ENCODE measurements around the gene TMBIM6.
A peak's percentile ranks its signal among the peaks of the same experiment; 100 is the strongest.
"Not testable (repeated sequence)": the region's sequence is repeated elsewhere in the genome, so short reads cannot be mapped to it uniquely, and the experiment has no call there.

The TMBIM6 gene

DNA sequence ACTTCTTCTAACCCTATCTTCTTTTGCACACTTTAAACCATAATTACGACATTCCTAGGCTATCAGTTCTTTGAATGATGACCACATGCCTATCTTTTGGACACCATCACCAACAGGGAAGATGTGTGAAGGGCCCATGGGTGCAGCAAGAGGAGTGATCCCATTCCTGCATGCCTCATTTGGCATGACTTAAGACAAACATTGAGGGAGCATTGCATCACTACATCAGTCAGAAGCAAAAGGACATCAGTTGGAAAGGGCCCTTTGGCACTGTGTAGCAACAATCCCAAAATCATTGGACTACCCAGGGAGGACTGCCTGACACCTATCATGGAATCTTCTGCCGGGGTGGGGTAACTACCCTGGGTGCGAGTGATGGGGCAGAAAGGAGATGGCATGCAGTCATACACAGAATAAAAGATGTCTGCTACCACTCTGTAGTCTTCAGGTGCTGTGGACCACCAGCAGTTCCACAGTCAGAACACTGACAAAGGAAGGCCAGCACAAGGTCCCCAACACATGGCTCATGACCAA is 10.7 kb upstream of the TMBIM6 start:
- DNase-seq, result no peak

DNA sequence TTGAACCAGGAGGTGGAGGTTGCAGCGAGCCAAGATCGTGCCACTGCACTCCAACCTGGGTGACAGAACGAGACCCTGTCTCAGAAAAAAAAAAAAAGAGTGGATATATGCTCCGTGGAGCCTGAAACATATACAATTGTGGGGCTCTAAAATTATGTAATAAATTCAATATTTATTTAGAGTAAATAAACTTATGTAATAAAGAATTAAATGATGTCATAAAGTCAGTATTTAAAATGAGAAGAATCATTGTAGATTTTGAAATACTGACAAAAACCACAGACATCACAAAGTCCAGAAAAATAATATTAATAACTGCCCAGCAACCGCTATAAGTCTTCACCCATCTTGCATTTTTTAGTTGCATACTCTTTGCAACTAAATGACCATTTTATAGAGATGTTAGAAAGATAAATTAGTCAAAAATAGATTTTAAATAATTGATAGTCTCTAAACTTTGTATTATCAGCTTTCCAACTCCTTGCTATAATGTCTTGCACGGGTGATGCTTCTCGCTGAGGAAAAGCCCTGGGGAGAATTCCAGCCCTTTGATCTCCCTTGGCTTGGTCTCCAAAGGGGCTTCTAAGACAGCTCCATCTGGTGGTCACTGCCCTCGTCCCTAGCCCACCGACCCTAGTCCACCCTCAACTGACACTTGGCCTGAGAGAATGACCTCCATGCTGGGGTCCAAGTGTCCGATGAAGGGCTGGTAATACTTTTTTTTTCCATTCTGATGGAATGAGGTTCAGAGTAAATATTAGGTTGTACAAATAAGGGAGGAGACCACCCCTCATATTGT is 7.9 kb upstream of the TMBIM6 start:
- no peak for DNase-seq

DNA sequence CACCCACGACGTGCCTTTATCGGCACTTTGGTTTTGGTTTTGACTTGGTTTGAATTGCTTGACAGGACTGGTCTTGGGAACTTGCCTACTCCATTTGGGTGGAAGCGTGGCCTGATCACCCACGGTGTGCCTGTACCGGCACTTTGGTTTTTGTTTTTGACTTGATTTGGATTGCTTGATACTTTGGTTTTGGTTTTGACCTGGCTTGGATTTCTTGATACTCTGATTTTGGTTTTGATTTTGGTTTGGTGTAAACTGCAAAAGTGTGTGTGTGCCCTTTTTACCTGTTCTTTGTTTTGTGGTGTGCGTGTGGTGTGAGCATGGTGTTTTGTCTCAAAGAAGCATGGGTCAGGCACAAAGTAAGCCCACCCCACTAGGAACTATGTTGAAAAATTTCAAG is 6.5 kb upstream of the TMBIM6 start:
- not testable (repeated sequence) for DNase-seq

DNA sequence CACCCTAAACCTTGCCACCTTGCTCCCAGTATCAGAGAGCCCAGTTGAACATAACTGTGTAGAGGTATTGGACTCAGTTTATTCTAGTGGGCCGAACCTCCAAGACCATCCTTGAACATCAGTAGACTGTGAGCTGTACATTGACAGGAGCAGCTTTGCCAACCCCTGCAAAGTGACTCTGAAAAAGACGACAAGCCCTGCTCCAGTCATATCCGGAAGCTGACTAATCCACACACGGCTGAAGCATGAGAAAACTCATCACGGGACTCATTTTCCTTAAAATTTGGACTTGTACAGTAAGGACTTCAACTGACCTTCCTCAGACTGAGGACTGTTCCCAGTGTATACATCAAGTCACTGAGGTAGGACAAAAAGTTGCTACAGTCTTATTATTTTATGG is 2.6 kb upstream of the TMBIM6 start:
- not testable (repeated sequence) for DNase-seq

DNA sequence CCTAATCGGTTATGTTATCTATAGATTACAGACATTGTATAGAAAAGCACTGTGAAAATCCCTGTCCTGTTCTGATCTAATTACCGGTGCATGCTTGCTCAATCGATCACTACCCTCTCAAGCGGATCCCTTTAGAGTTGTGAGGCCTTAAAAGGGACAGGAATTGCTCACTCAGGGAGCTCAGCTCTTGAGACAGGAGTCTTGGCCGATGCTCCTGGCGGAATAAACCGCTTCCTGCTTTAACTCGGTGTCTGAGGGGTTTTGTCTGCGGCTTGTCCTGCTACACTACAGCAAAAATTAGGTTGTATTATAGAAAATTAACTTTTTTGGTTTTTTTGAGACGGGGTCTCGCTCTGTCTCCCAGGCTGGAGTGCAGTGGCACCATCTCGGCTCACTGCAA is 1.1 kb upstream of the TMBIM6 start:
- not testable (repeated sequence) for DNase-seq

DNA sequence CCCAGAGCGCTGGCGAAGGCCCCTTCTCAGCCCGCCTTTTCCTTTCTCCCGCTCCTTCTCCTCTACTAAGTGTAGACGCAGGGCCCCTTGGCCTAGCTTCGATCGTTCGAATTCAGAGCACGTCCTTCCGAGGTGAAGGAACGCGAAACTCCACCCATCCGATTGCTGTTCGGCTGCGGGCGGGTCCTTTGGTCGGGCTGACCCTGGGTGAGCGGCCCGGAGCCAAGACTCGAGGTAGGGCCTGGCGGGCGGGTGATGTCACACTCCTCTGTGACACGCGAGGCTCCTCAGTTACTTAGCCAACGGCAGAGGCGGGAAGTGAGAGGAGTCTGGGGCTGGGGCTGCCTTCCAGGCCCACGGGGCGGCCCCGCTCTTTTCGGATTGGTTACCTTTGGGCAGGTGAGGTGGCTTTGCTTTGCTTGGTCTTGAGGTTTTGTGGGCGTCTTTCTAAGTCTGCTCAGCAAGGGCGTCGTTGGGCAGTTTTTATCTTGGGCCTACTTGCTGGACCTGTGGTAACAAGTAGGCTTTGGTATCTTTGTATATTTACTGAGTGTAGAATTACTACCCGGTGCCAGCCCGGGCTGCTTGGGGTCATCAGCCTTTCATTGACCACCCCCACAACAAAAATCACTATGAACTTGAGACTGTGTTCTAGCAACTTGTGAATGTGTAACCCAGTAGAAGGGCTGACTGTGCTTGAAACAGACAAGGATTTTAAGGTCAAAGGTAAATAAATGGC is 694 bp downstream of the TMBIM6 start:
- DNase-seq, result peak; percentile 69 to 72 (median 70)

DNA sequence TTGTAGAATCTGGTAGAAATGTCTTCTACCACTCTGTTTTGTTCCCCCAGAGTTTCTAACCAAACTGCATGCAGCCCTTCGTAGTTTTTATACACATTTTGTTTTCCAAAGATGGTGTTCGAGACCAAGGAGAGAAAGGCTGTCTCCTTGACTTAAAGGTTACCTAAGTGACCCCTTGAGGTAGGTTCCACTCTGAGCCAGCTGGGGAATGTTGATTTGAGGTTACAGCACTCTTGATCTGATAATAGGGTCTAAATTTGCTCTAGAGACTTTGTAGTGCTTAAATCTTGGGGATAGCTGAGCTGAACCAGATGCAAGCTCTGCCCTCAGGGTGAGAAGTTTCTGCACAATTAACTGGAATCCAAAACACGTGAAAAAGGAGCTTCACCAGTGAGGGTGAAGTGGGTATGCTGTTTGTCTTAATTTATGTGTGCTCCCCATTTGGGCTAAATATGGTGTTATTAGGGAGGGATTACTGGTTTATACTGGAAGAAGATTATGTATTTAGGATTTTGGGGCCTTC is 3.1 kb downstream of the TMBIM6 start:
- DNase-seq, result no peak

DNA sequence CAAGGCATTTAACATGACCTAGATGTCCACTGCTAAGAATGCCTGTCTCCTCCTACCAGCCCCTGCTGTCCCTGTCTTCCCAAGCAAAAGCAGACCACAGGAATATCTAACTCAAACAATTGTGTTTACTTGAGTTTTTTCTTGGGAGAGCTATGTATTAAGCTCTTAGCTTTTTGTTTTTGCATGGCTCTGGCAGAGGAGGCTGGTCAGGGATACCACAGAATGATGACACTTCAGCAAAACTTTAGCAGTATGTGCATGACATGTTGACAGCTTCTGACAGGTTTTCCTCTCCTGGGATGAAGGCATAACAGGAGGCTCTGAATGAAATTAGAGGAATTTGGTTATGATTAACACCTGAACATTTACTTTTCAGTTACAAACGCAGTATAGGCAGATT is 6.9 kb downstream of the TMBIM6 start:
- no peak for DNase-seq

DNA sequence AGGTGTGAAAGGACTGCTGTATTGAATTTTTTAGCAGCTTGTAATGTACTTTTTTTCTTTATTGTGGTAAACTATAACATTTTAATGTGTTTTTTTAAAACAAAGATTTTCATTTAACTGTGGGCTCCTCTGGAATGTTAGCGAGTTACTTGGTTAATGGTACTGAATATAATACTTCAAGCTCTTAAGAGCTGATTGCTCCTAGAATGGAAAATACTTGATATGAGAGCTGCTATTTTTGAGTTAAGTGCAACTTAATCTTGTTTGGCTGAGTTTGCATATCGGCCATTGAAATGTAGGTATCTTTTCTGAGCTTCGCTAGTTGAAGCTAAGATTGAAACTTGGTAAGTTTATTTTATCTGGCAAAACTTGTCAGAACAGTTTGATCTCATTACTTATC is 7.4 kb downstream of the TMBIM6 start:
- no peak for DNase-seq

DNA sequence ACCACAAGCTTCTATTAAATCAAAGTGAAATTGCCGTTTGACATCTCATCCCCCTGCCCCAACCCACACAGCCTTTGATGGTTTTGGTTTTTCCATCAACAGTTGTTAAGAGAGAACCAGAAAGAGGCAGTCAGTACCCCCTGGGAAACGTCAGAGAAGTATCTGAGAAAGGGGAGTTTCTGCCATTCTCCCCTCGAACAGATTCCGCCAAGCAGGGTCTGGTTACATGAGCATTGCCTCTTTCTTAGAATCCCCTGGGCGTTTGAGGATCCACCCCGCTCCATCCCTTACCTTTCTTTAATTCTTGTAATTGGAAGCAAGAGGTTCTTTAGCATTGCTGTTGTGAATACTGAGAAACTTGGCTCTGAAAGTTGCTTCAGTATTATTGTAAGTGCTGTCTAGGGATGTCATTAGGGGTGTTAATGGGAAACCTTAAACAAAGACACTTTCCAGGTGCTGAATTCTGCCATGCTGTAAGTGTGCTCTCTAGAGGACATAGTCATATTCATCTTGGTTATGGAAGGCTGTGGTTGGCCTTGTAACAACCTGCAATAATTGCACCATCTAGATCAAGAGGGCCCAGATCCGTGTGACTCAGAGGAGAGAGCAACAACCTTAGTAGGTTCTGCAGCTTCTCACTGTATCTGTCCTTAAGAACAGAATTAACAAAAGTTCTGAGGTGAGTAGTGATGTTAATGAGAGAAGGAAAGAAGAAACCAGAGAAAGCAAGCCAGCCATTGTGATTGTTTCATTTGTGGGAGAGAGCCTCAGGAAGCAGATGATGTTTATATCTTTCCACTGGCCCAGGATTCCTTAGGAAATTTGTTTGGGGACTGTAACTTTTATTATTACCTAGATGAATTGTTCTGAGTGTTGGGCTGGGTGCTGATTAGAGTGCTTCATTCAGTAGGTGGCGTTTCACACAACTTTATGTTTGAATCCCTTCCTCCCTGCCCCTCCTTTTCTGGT is 9.0 kb downstream of the TMBIM6 start:
- no peak for DNase-seq

DNA sequence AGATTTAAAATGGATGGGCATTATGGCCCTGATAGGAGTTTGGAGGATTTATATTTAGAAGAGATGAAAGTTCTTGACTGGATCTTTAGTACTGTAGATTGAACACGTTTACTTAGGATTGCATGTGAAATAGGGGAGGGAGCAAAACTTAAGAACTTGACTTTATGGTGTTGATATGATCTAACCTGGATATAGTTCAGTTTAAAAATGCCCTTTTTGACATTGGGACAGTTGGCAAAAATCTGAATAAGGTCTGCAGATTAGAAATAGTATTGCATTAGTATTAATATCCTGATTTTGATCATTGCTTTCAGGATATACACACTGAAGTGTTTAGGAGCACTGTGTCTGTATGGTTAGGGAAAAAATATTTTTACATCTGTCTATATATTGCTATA is 9.6 kb downstream of the TMBIM6 start:
- no peak for DNase-seq

DNA sequence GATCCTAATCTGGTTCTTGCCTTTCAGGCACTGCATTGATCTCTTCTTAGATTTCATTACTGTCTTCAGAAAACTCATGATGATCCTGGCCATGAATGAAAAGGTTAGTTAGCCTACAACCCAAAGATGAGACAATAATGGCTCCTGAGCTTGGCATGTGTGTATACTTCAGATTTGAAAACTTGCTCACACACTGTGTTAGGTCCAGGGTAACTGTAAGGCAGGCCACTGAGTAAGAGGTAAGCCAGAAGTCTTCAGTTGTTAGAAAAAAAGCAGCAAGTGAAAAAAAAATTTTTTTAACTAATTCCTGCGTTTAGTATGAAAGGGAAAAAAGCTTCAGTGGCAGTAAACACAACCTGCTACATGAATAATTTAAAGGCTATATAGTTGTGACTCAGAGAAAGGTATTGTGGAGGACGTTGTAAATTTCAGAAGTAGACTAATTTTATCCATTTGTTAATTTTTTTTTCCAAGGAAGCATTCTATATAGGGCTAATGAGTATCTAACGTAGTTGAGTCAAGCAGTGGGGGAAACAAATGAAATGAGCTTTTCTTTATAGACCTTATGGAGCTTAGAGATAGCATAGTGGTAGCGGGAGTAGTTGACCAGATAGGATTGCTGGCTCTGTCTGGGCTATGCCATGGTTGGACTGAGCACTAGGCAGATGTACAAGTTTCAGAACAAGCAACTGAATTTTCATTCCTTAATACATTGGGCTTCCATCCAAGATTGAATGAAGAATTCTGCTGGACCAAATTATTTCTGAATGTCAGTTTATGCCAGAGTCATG is 20.5 kb downstream of the TMBIM6 start:
- DNase-seq, result no peak

DNA sequence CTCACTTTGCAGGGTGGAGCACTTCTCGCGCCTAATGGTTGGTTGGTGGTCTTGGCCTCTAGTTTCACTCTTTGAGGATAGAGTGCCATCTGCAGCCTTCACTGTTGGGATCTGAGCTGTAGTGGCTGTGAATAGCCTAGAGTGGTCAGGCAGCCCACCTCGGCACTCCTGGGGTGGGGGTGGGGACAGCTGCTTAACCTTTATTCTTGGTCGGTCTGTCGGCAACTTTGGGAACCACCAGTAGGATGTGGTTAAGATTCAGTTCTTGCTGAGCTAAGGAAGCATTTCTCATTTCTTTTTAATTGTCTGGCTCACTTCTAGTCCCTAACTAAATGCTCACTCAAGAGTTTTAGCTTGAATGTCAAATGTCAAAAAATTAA is 21.1 kb downstream of the TMBIM6 start:
- no peak for DNase-seq

DNA sequence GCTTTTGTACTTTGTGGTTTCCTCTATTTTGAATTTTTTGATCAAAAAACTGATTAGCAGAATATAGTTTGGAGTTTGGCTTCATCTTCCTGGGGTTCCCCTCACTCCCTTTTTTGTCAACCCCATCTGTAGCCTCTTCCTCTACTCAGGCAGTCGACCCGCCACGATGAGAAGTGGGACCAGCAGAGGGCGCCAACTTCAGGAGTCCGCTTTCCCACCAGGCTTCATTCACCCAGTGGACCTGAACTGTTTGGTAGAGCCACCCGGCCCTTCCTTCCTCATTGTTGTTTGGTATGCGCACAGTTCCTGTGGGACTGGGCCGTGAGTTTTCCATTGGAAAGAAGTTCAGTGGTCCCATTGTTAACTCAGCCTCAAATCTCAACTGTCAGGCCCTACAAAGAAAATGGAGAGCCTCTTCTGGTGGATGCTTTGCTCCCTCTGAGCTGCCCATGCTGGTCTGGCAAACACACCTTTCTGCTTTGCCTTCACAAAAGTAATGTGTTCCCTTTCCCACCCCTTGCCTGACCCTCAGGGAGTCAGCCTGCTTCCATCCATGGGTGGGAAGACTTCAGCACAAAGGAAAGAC is 21.7 kb downstream of the TMBIM6 start:
- peak; percentile 52 to 72 (median 53) for DNase-seq

DNA sequence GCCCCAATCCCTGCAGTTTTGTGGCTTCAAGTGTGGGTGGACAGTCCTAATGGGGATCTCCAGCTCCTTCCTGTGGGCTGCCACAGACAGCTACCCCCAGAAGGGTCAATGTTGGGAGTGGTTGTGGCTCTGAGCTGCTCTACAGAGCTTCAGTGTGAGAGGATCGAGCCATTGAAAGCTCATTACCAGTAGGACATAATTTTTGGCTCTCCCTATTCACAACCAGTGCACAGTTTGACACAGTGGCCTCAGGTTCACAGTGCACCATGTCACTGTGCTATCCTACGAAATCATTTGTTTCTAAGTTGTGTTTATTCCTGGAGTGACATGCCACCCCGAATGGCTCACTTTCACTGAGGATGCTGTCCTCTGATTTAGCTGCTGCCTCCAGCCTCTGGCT is 22.8 kb downstream of the TMBIM6 start:
- DNase-seq, result no peak

DNA sequence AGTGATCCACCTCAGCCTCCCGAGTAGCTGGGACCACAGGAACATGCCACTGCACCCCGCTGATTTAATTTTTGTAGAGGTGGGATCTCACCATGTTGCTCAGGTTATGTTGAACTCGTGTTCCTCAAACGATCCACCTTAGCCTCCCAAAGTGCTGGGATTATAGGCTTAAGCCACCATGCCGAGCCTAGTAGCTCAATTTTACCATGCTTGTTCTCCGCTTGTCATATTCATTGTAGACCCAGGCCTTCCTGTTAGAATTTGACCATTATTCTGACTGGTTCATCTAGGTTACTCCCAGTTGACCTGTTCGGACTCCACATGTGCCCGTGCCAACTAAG is 24.7 kb downstream of the TMBIM6 start:
- DNase-seq, result no peak

DNA sequence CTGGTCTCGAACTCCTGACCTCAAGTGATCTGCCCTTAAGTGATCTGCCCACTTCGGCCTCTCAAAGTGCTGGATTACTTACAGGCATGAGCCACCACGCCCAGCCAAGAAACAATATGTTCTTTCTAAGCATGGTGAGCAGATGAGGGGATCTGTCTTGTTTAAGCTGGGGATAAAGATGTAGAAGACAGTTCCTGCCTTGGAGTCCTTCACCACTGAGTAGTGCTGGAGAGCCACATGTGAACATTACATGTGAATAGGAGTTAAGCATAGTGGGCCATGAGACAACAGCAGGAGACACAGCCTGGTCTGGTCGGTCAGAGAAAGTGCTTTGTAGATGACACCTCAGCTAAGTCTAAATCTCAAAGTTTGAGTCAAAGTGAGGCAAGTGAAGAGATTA is 26.0 kb downstream of the TMBIM6 start:
- no peak for DNase-seq

DNA sequence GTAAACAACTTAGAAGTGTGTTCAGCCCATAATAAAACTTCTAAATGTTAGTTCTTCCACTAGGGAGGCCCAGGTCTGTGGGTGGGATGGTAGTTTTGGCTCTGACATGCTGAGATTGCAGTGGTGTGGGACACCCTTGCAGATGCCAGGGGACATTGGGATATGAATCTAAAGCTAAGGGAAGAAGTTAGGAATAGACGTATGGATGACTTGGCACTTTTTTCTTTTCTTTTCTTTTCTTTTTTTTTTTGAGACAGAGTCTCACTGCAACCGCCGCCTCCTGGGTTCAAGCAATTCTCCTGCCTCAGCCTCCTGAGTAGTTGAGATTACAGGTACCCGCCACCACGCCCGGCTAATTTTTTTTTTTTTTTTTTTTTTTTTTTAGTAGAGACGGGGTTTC is 31.7 kb downstream of the TMBIM6 start:
- DNase-seq, result not testable (repeated sequence)

DNA sequence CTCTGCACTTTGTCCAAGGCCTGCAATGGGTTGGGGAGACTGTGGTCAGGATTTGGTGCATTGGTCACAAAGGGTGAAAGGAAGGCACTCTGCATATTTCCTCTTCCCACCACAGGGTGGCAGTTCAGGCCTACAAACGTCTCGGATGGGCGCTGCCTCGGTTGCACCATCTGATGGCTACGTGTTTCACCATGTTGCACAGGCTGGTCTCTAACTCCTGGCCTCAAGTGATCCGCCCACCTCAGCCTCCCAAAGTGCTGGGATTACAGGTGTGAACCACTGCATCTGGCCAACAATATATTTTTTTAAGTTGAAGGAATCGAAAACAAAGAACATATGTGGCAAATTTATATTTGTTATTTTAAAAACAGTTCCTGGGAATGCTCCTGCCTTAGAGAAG is 35.1 kb downstream of the TMBIM6 start:
- peak in 1 of 4 experiments; percentile 24 for DNase-seq

DNA sequence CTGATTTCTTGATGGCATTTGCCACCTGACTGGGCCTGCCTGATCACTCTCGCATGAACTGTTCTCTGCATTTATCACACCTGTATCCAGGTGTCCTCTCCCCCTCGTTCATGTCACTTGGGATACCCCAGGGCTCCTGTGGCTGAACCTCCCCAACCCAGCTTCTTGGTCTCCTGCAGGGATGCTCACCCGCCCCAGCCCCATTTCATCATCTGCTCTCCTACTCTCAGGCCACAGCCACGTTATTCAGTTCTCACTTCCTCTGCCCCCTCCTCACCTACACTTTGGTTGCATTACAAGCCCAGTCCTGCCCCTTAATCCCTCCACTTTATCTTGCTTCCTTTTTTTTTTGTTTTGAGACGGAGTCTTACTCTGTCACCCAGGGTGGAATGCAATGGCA is 35.5 kb downstream of the TMBIM6 start:
- no peak for DNase-seq

DNA sequence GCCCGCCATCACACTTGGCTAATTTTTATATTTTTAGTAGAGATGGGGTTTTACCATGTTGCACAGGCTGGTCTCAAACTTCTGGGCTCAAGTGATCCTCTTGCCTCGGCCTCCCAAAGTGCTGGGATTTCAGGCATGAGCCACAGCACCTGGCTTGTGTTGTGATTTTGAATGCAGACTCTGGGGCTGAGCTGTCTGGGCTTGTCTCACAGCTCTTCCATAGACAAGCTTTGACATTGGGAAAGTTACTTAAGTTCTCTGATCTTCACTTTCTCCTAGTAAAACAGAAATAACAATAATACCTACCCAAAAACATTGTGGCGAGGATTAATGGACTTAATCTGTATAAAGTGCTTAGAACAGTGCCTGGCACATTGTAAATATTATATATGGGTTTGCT is 36.0 kb downstream of the TMBIM6 start:
- DNase-seq, result no peak

All from activated CD4-positive, CD25-positive, alpha-beta regulatory T cell (primary cell).